GM21825 (cell line): ENCODE data around the gene ZMYND15.
A peak's percentile ranks its signal among the peaks of the same experiment; 100 is the strongest.
"Not testable (repeated sequence)": the region's sequence is repeated elsewhere in the genome, so short reads cannot be mapped to it uniquely, and the experiment has no call there.

Source experiments
- ATAC-seq: cut with Tn5 transposase; IDR thresholded peaks from one replicate; pipeline ENCODE4 v1.9.1; 2021; ENCODE audit warnings: mild to moderate bottlenecking, moderate library complexity; ENCODE audit not compliant: unreplicated experiment

Gene ZMYND15

GRCh38 chr17:4739122-4740024 lies at the start of gene ZMYND15, which contains the start of gene CXCL16:
ZMYND15 (plus strand) TSS chr17:4739833; CDS start chr17:4740549, 716 bp downstream.
CXCL16 (minus strand) TSS chr17:4739928; CDS start chr17:4739339, 589 bp downstream.
- no peak for ATAC-seq

- not testable (repeated sequence) for ATAC-seq
Measured at GRCh38 chr17:4689872-4690271, 49.8 kb upstream of the ZMYND15 start.

GRCh38 chr17:4690745-4691144 lies 48.9 kb upstream of the ZMYND15 start:
- no peak for ATAC-seq

- no peak for ATAC-seq
Measured at GRCh38 chr17:4691686-4692085, 47.9 kb upstream of the ZMYND15 start.

GRCh38 chr17:4693416-4693815 lies 46.2 kb upstream of the ZMYND15 start:
- ATAC-seq: no peak

- no peak for ATAC-seq
Measured at GRCh38 chr17:4696437-4696805, 43.2 kb upstream of the ZMYND15 start.

- ATAC-seq: not testable (repeated sequence)
Measured at GRCh38 chr17:4699401-4700056, 40.1 kb upstream of the ZMYND15 start.

- ATAC-seq: no peak
Measured at GRCh38 chr17:4701116-4701515, 38.5 kb upstream of the ZMYND15 start.

GRCh38 chr17:4703330-4703691 lies 36.3 kb upstream of the ZMYND15 start:
- no peak for ATAC-seq

GRCh38 chr17:4704574-4704907 lies 35.1 kb upstream of the ZMYND15 start:
- ATAC-seq: not testable (repeated sequence)

- ATAC-seq: no peak
Measured at GRCh38 chr17:4704991-4705390, 34.6 kb upstream of the ZMYND15 start.

- no peak for ATAC-seq
Measured at GRCh38 chr17:4706121-4706520, 33.5 kb upstream of the ZMYND15 start.

GRCh38 chr17:4708436-4708835 lies 31.2 kb upstream of the ZMYND15 start:
- ATAC-seq: no peak

- ATAC-seq: peak; percentile 76
Measured at GRCh38 chr17:4709794-4710692, 29.6 kb upstream of the ZMYND15 start, which contains the start of gene ARRB2. ARRB2 (plus strand) TSS chr17:4710632; CDS start chr17:4710722, 90 bp downstream.

- peak; percentile 6 for ATAC-seq
Measured at GRCh38 chr17:4710693-4711634, 28.7 kb upstream of the ZMYND15 start.

GRCh38 chr17:4711661-4712181 lies 27.9 kb upstream of the ZMYND15 start:
- no peak for ATAC-seq

GRCh38 chr17:4712526-4712925 lies 27.1 kb upstream of the ZMYND15 start:
- ATAC-seq: no peak

GRCh38 chr17:4714340-4715062 lies 25.1 kb upstream of the ZMYND15 start:
- ATAC-seq: not testable (repeated sequence)
